Fibroblast of skin of left biceps (primary cell): Measurements from ENCODE around the gene DMBT1.

ENCODE experiments used
- DNase-seq, 2 experiments: peaks; one replicate each; pipeline ENCODE4 v3.0.0-alpha.2; 2013; ENCODE audit warnings: low read depth in 2 of 2

Gene DMBT1

DNA sequence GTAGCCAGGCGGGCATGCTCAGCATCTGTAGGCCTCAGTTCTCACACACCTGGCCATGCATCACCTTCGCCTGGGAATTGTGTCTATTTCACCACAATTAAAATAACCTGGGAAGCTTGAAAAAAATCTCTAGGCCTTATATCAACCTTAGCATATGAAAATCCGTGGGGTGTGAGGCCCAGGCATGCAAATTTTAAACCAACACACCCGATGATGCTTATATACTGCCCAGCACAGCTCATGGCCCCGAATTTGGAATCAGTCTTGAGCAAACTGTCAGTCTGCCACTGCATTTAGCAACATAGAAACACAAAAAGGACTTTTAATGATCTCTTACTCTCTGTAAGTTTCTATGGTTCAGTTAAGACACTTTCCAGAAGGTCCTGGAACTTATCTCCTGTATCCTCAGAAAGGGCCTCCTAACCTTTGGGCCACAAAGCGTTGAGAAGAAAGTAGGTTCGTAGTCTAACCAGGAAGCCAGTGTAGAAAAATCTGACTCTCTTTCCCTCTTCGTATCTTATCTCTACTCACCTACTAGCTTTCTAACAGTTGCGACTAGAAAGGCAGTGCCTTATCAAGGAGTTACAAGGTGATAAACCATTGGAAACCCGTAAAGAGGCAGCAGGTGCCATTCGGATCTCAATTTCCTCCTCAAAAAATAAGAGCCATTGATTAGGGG, 12.0 kb upstream of the DMBT1 start:
- no peak for DNase-seq

- DNase-seq, result peak in 1 of 2 experiments; percentile 9
These were observed 10.9 kb upstream of the DMBT1 start for GRCh38 chr10:122549636-122550035.

GRCh38 chr10:122550427-122550826, 10.1 kb upstream of the DMBT1 start:
- DNase-seq, result no peak

DNA sequence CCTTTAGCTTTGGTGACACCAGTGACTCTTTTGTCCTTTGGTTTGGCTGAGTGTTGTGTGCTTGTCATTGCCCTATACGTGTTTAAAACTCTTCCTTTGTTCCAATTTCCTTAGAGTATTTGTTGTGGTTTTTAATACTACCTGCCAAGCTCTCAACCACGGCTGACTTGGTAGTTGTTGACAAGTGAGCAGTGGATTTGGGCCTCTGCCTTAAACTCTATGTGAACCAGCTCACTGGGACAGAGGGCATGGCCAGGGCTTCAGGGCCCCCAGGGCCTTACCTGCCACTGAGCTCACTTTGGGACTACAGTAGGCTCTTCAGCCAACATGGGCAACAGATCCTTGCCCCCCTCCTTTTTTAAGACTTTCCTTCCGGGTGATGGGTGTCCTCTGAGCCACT, 9.6 kb upstream of the DMBT1 start:
- no peak for DNase-seq

DNA sequence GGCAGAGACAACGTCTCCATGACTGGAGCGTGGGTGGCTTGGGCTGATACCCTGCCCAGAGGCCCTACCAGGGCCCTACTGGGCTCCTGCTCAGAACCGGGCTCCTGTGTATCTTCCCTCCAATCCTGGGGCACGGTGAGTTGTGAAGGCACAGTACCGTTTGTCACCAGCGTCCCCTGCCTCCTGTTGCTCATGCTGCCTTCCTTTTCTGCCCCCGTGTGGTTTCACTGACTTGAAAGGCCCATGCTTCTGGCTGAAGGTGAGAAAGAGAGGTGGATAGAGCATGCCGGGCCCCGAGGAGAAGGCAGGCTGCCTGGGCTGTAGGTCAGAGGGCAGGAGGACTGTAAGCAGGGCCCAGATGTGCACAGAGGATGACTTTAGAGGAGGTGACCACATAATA, 9.1 kb upstream of the DMBT1 start:
- no peak for DNase-seq

GRCh38 chr10:122553341-122553740, 7.2 kb upstream of the DMBT1 start:
- no peak for DNase-seq

GRCh38 chr10:122554131-122555036, 6.2 kb upstream of the DMBT1 start:
- no peak for DNase-seq

DNA sequence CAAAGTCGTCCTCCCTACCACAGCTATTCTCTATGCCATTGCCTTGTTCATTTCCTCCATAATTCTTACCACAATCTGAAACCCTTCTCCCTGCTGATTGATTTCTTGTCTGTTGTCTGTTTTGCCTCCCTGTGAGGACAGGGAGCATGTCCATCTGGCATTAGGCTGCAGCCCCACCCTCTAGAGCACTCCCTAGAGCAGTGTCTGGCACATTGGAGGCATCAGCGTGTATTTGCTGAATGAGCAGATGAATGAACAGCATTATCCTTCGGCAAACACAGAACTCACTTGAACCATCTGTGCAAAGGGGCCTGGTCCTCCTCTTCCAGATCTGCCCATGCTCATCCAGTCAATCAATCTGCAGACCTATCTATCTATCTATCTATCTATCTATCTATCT, 5.1 kb upstream of the DMBT1 start:
- DNase-seq, result no peak

DNA sequence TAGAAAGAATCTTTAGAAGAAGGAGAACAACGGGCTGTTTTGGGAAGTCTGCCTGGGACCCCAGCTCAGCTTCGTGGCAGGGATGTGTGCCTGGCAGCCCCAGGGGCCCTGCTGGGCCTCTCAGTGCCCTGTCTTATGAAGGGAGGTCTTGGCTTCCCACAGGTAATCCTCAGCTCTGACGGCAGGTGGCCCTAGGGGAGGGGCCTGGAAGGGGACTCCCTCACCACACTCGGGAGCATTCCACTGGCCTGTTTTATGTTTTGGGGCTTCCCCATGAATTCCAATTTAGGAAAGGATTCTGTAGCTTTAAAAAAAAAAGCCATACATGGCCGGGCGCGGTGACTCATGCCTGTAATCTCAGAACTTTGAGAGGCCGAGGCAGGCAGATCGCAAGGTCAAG, 3.0 kb upstream of the DMBT1 start:
- DNase-seq, result no peak

DNA sequence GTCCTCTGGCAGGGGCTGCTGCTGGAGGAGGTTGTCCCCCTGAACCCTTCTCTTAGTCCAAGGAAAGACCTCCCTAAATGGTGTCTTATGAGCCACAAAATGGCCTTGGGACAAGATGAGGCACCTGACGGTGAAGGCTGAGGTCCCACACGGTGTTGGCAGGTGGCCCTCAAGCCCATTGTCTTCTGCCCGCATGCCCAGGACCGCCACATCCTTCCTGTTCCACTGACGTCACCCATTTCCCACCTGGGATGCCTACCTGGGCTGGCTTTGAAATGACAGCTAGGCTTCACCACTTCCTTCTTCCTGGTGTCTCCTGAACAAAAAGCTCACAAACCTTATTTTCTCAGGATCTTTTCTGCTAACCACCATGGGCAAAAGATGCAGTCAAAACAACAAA, 2.1 kb upstream of the DMBT1 start:
- no peak for DNase-seq

- DNase-seq, result no peak
These were observed 1.3 kb upstream of the DMBT1 start for GRCh38 chr10:122559228-122559627.

GRCh38 chr10:122561212-122561611, 658 bp downstream of the DMBT1 start:
- no peak for DNase-seq

GRCh38 chr10:122561792-122562191, 1.2 kb downstream of the DMBT1 start:
- no peak for DNase-seq

DNA sequence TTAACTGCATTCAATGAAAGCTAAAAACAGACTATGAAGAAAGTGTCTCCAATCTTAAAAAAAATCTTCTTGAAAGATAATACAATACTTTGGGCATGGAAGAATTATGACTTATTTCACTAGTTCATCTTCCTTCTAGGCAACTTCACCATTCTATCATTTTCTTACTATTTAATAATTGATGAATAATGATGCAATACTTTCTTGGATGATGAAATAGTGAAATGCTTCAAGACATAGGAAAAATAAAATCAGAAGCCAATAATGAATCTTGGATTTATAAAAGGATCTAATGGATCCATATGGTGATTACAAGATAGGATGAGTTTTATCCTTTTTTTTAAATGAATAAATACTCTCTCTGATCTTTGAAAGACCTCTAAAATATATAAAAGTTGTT, 4.4 kb downstream of the DMBT1 start:
- DNase-seq, result no peak

DNA sequence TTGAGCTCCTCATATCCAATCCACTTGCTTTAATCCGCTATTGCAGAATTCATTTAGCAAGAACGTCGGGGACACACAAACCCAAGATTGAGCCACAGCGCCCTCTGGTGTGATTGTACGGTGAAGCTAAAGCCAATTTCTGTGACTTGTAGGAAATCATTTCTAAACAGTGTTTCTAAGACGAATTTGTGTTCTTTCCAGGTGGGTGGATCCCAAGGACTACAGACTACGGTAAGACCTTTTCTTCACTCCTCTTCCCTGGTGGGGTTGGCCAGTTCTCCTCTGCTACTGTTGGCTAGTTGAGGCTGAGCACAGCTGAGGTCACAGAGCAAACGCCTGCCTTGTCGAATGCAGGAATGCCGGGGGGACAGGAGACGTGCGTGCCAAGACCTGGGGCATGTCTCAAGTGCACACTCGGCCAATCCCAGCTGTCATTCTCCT, 5.2 kb downstream of the DMBT1 start:
- DNase-seq, result peak; percentile 51 to 57

- DNase-seq, result no peak
These were observed 6.1 kb downstream of the DMBT1 start for GRCh38 chr10:122566632-122567031.

GRCh38 chr10:122567056-122567660, 6.6 kb downstream of the DMBT1 start:
- no peak for DNase-seq

DNA sequence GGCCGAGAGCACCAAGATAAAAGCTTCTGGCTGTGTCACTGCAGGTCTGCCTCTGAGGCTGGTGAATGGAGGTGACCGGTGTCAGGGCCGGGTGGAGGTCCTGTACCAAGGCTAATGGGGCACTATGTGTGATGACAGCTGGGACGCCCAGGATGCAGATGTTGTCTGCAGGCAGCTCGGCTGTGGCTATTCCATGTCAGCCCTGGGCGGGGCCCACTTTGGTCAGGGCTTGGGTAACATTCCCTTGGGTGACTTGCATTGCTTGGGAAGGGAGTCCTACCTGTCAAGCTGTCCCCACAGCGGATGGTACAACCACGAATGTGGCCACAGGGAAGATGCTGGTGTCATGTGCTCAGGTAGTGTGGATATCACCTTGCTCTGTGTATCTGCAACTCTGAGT, 8.0 kb downstream of the DMBT1 start:
- no peak for DNase-seq

- DNase-seq, result no peak
These were observed 10.4 kb downstream of the DMBT1 start for GRCh38 chr10:122570920-122571319.

GRCh38 chr10:122571892-122572291, 11.3 kb downstream of the DMBT1 start:
- DNase-seq, result no peak

DNA sequence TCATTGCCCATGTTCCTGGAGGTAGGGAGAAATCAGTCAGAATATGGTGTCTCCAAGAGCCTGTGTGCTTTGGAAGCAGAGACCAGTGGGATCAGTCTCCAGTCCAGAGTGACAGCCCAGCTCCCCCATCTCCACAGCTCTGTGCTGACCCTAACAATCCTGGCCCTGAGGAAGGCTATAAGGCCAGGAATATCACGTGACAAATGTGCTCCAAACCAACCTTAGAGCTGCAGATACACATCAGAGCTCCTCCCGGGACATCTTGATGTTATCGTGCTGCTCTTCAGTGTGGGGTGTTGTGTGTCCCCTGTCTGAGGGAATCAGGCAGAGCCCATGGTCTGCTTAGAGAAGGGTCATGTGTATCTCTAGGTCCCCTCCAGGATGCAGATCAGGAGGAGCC, 15.2 kb downstream of the DMBT1 start:
- no peak for DNase-seq

DNA sequence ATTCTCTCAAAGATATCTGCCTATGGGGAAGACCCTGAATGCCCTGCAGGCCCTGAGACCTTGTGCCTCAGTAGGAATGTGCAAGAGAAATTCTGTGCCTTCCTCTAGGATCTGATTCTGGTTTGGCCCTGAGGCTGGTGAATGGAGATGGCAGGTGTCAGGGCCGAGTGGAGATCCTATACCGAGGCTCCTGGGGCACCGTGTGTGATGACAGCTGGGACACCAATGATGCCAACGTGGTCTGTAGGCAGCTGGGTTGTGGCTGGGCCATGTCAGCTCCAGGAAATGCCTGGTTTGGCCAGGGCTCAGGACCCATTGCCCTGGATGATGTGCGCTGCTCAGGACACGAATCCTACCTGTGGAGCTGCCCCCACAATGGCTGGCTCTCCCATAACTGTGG, 15.7 kb downstream of the DMBT1 start:
- no peak for DNase-seq
